HG03558 (cell line): Measurements from ENCODE around the gene KLHDC4.
"Not testable (repeated sequence)": the region's sequence is repeated elsewhere in the genome, so short reads cannot be mapped to it uniquely, and the experiment has no call there.

ENCODE experiments used
- ATAC-seq: cut with Tn5 transposase; IDR thresholded peaks from one replicate; pipeline ENCODE4 v1.9.1; 2021; ENCODE audit warnings: moderate number of reproducible peaks; ENCODE audit not compliant: unreplicated experiment; ENCODE audit errors: extremely low read depth

Gene KLHDC4

GRCh38 chr16:87789437-87790291 is 23.9 kb upstream of the KLHDC4 start:
- ATAC-seq = no peak

DNA sequence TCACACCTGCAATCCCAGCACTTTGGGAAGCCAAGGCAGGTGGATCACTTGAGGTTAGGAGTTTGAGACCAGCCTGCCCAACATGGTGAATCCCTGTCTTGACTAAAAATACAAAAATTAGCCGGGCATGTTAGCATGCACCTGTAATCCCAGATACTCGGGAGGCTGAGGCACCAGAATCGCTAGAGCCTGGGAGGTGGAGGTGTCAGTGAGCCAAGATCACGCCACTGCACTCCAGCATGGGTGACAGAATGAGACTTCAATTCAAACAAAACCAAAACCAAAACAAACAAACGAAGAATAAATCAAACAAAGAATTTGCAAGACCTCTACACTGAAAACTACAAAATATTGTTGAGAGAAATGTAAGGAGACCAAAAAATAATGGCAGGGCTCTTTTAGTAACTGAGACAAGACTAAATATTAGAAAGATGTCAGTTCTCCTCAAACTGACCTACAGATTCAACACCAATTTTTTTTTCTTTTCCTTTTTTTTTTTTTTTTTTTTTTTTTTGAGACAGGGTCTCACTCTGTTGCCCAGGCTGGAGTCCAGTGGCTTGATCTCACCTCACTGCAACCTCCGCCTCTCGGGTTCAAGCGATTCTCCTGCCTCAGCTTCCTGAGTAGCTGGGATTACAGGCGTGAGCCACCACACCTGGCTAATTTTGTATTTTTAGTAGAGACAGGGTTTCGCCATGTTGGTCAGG is 23.1 kb upstream of the KLHDC4 start:
- not testable (repeated sequence) for ATAC-seq

DNA sequence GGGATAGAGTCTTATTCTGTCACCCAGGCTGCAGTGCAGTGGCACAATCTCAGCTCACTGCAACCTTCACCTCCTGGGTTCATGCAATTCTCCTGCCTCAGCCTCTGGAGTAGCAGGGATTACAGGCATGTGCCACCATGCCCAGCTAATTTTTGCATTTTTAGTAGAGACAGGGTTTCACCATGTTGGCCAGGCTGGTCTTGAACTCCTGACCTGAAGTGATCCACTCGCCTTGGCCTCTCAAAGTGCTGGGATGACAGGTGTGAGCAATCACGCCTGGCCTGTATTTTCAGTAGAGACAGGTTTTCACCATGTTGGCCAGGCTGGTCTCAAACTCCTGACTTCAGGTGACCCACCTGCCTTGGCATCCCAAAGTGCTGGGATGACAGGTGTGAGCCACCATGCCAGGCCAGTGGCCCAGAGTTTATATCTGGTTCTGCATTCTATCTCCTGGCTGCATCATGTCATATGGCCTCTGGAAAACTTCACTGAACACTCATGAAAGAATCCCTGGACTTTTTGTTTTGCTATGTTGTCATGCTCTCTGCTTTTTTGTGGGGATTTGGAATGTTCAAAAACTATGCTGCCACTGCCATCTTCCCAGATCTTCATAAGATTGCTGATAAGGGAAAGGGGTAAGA is 21.8 kb upstream of the KLHDC4 start:
- not testable (repeated sequence) for ATAC-seq

GRCh38 chr16:87784812-87785211 is 19.0 kb upstream of the KLHDC4 start:
- no peak for ATAC-seq

DNA sequence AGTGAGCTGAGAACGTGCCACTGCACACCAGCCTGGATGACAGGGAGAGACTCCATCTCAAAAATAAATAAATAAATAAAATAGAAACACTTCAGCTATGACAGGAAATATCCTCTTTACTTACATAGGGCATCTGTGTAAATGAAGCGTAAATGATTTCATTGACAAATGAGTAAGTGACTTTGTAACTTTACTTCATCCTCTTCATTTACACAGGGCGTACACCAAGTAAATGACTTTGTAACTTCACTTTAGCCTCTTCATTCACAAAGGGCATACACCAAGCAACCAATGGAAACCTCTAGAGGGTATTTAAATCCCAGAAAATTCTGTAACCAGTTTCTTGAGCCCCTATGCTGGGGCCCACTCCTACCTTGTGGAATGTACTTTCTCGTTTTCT is 16.2 kb upstream of the KLHDC4 start:
- ATAC-seq = no peak

- ATAC-seq = no peak
Observed at GRCh38 chr16:87780385-87780989, 14.7 kb upstream of the KLHDC4 start.

DNA sequence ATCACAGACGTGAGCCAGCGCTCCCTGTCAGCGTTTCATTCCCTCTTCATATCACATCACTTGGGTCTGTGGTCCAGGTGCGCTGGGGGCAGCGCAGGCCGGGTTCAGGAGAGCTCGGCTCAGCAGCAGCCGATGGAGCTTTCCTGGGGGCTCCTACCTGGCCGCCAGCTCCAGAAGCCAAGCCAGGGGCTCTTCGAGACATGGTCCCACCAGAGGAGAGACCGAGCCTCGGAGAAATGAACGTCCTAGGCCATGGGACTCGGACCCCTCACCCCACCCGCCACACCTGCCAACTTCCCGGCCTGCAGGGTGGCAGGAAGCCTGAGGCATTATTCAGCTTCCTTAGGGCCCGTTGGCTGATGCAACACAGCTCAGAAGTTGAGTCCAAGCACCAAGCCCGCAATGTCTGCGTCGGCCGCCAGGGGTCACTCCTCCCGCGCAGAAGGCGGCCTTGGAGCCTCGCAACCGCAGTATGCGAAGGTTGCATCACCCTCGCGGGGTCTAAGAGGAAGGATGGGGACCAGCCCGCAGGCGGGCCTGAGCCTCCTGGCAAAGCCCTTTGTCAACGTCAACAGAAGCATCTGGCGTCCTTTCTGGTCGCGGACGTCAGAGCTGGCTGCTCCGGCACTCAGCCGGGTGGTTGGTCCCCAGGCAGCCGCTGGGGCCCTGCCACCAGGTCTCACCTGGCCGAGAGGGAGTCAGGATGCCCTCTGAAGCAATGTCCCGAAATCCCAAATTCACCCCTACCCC is 13.2 kb upstream of the KLHDC4 start:
- no peak for ATAC-seq

DNA sequence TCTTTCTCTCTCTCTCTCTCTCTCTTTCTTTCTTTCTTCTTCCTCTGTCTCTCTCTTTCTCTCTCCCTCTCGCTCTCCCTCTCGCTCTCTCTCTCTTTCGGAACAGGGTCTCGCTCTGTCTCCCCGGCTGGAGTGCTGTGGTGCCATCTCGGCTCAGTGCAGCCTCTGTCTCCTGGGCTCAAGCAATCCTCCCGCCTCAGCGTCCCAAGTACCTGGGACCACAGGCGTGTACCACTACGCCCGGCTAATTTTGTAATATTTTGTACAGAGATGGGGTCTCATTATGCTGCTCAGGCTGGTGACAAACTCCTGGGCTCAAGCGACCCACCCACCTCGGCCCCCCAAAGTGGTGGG is 12.7 kb upstream of the KLHDC4 start:
- no peak for ATAC-seq

GRCh38 chr16:87773836-87774235 is 8.1 kb upstream of the KLHDC4 start:
- not testable (repeated sequence) for ATAC-seq

GRCh38 chr16:87767456-87767855 is 1.7 kb upstream of the KLHDC4 start:
- ATAC-seq = not testable (repeated sequence)

- no peak for ATAC-seq
Observed at GRCh38 chr16:87766485-87766797, 655 bp upstream of the KLHDC4 start.

DNA sequence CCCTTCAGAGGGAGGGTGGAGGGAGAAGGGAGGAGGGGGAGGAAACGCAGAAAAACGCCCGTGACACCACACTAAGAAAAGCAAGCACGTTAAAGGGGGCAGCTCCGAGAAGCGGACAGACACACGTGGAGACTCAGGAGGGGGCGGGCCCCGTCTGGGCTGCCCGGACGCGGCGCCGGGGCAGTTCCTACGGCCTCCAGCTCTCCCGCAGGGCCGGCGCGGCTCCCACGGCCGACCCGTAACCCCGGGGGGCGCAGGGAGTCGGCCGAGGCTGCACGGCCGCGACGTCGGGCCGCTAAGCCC is 362 bp downstream of the KLHDC4 start:
- no peak for ATAC-seq

DNA sequence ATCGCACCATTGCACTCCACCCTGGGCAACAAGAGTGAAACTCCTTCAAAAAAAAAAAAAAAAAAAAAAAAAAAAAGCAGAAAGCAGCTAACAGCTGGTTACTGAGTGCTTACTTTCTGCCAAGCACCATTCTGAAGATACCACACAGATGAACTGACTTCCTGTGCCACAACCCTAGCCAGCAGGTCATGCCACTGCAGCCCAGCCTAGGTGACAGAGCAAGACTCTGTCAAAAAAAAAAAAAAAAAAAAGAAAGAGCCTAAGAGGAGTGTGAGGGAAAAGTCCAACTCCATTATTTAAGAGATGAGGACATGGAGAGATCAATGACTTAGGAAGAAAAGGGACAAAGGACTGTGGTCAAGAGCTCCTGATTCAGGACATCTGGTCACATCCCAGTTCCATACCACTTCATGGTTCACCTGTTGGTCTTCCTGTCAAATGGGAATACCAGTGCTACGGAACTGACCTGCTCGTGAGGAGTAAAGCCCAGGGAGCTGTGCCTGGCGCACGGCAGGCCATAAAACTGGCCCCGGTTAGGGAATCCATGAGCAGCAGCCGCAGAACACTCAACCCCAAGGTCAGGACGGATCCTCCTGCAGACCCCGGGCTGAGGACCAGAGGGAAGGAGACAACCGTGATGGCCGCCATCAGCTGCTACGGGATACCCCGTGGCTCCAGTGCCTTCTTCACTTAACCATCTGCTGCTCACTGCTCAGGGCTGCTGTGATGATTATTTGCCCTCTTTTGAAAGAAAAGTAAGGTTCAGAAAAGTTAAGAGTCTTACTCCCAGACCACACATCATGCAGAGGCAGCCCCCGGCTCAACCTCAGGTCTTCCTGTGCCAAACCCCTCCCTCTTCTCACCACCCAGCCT is 950 bp downstream of the KLHDC4 start:
- ATAC-seq = no peak

DNA sequence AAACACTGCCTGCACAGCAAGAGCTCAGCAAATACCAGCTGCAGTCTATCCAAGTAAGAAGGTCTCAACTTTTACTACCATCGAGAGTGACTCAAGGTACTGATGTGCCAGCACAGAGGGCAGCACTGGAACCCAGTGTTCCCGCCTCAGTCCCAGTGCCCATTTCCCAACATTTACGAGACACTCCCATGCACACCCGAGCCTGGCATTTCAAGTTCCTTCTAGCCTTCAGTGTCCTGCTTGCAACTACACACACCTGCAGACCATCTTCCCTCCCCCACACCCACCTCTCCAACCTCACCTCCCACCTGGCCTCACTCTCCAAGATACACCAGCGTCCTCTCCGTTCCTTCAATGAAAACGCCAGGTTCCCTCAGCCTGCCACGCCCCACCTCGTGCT is 3.2 kb downstream of the KLHDC4 start:
- ATAC-seq = no peak

DNA sequence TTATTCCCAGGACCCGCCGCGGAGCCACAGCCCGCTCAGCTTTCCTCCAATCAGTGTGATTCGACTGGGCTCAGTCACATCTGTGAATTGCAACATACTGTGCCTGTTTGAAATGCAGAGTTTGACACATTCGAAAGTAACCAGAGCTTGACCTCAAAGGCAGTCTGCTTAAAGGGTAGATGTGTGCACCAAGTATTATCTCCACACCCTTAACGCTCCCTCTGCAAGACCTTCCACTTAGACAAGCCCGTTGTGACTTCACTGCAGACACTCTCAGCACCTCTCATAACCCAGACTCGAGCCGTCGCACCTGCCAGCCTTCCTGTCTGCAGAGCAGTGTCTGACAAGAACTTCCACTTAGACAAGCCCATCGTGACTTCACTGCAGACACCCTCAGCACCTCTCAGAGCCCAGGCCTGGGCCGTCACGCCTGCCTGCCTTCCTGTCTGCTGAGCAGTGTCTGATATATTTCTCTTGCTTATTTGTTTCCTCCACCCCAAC is 3.7 kb downstream of the KLHDC4 start:
- no peak for ATAC-seq

DNA sequence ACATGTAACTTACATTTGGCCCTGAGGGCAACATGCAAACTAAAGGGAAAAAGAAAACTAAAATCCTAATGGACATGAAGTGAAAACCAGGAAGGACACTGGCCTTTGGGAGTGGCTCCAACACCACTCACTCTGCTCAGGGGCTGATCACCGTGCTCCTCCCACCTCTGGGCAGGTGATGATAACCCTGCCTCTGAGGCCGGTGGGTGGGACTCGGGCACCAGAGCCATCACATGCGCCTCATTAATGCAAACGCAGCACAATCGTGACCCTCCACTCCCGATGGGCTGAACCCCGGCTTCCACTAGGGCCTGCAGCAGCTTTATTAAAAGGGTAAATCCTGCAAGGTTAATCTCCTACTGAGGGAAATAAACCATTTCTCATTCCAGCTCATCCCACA is 4.7 kb downstream of the KLHDC4 start:
- ATAC-seq = no peak

GRCh38 chr16:87757841-87758426 is 7.9 kb downstream of the KLHDC4 start:
- ATAC-seq = no peak

- ATAC-seq = no peak
Observed at GRCh38 chr16:87754535-87754934, 11.3 kb downstream of the KLHDC4 start.
